ENCODE data around the gene TNFRSF25. TPM values are rescaled to one million over a fixed set of nuclear protein-coding genes. Genes with fewer than 3 reads are reported as not detected.

The TNFRSF25 gene
- total and polyA plus RNA-seq, 2 of the 8 experiments (the other 6 are each of a cell fraction or from before 2014, with no cell fraction given) = 10.7 to 19.5 TPM

GRCh38 chr1:6414881-6415626 is 50.9 kb downstream of the TNFRSF25 start (continued):
- TF ChIP-seq TBP (IDR thresholded peaks at IDR 0.05; ENCODE audit: low read depth, low read length) = no peak

Measured in H1 (cell line).